GM12864 (cell line): ENCODE measurements around the gene NDUFS6.

ENCODE experiments used
- DNase-seq: peaks from one replicate; pipeline ENCODE4 v3.0.0-alpha.2; 2011; ENCODE audit warnings: low read depth
- H3K4me3 ChIP-seq: 2 replicates; pipeline ENCODE4 v1.5.1; 2011; ENCODE audit warnings: mild to moderate bottlenecking, low read depth, low read length, control low read depth
- TF ChIP-seq, protein P1 (sequence below): IDR thresholded peaks from 2 replicates; pipeline ENCODE4 v1.5.1; 2011; ENCODE audit warnings: low read depth, mild to moderate bottlenecking, moderate library complexity, low read length, control low read depth, inconsistent platforms; ENCODE audit errors: missing control alignments

NDUFS6 gene

DNA sequence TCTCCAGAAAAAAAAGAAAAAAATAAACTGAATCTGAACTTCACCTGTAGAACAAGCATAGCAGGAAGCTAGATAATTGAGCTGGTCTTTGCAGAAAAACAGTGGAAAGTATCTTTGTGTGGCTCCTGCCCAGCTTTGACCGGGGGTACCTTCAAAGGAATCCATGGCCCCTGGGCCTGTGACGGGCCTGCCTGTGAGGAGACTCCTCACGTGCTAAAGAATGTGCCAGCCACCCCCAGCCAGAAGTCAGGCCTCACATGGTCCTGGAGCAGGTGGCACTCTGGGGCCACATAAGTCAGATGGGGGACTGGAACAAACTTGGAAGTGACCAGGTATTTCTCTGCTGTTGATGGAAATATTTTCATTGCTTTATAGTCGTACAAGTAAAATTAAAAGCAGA is 4.1 kb downstream of the NDUFS6 start:
- TF ChIP-seq, protein P1, sequence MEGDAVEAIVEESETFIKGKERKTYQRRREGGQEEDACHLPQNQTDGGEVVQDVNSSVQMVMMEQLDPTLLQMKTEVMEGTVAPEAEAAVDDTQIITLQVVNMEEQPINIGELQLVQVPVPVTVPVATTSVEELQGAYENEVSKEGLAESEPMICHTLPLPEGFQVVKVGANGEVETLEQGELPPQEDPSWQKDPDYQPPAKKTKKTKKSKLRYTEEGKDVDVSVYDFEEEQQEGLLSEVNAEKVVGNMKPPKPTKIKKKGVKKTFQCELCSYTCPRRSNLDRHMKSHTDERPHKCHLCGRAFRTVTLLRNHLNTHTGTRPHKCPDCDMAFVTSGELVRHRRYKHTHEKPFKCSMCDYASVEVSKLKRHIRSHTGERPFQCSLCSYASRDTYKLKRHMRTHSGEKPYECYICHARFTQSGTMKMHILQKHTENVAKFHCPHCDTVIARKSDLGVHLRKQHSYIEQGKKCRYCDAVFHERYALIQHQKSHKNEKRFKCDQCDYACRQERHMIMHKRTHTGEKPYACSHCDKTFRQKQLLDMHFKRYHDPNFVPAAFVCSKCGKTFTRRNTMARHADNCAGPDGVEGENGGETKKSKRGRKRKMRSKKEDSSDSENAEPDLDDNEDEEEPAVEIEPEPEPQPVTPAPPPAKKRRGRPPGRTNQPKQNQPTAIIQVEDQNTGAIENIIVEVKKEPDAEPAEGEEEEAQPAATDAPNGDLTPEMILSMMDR = no peak
- no peak for DNase-seq

DNA sequence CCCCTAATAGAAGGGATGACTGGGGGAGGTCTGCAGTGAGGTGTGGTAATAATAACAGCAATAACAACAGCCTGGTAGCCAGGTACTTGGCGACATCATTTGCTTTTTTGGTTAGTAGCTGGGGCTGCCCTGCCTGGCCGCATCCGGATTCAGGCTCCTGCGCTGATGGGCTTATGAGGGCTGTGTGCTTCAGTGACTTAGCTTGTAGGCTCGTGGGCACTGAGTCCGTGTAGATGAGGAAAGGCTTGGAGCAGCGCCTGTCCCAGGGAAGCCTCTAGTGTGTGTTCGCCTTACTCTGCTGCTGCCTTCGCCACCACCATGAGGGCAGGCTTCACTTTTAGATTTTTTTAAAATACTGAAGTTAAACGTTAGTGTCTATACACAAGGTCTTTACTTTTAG is 4.5 kb downstream of the NDUFS6 start:
- no peak for DNase-seq
- H3K4me3 ChIP-seq = no peak overlapping the region
- TF ChIP-seq, protein P1 = no peak

More for the DNA sequence above, 4.1 kb downstream of the NDUFS6 start:
- no peak overlapping the region for H3K4me3 ChIP-seq

- TF ChIP-seq, protein P1 = no peak
- no peak overlapping the region for H3K4me3 ChIP-seq
- no peak for DNase-seq
These were observed 5.0 kb downstream of the NDUFS6 start for GRCh38 chr5:1806199-1806598.

- no peak for DNase-seq
- TF ChIP-seq, protein P1 = no peak
These were observed 5.8 kb downstream of the NDUFS6 start for GRCh38 chr5:1806974-1807373.

GRCh38 chr5:1807451-1808185 is 6.4 kb downstream of the NDUFS6 start:
- DNase-seq = no peak
- no peak overlapping the region for H3K4me3 ChIP-seq
- TF ChIP-seq, protein P1 = no peak

More at GRCh38 chr5:1806974-1807373, 5.8 kb downstream of the NDUFS6 start:
- H3K4me3 ChIP-seq = no peak overlapping the region

GRCh38 chr5:1808439-1808838 is 7.2 kb downstream of the NDUFS6 start:
- no peak for DNase-seq
- TF ChIP-seq, protein P1 = no peak
- H3K4me3 ChIP-seq = no peak overlapping the region
